PC-9 (cell line): ENCODE measurements around the gene EHD2. TPM values are rescaled to one million over a fixed set of nuclear protein-coding genes. Genes with fewer than 3 reads are reported as not detected.
A peak's percentile ranks its signal among the peaks of the same experiment; 100 is the strongest.
"Not testable (repeated sequence)": the region's sequence is repeated elsewhere in the genome, so short reads cannot be mapped to it uniquely, and the experiment has no call there.

Experiments used
- BruUV-seq: library from RNA; stranded (reverse); fragments of 400-500 nt; replicated peaks from 2 replicates; lab custom pipeline; 2021; lab: Mats Ljungman, UMichigan
- CTCF ChIA-PET: fragments of 300-600 bp; sonication (Branson Sonifier 250); formaldehyde crosslinking; loops from one replicate; lab custom pipeline; 2022; ENCODE audit warnings: antibody characterized with exemption; lab: Charles Lee
- POLR2A ChIA-PET: fragments of 300-600 bp; sonication (Branson Sonifier 250); formaldehyde crosslinking; loops from one replicate; lab custom pipeline; 2022; ENCODE audit warnings: antibody characterized with exemption; ENCODE audit not compliant: unreplicated experiment; lab: Charles Lee
- DNase-seq, 2 experiments: peaks; one replicate each; pipeline versions ENCODE4 v3.0.0 to v3.0.0-alpha.2; 2015 to 2022; ENCODE audit warnings: mixed read lengths in 1 of 2
- H2AFZ ChIP-seq: fragments of 200-600 bp; sonication (generic); 2 replicates; pipeline ENCODE4 v1.8.1; 2017; ENCODE audit warnings: antibody characterized with exemption
- H3F3A ChIP-seq: fragments of 200-600 bp; sonication (generic); 2 replicates; pipeline ENCODE4 v1.8.1; 2017; ENCODE audit warnings: antibody characterized with exemption, mild to moderate bottlenecking, low read depth; ENCODE audit not compliant: insufficient read depth
- H3K27ac ChIP-seq: fragments of 200-600 bp; sonication (generic); 2 replicates; pipeline ENCODE4 v1.6.1; 2016; ENCODE audit warnings: mixed run types
- H3K27me3 ChIP-seq: fragments of 200-600 bp; sonication (generic); 2 replicates; pipeline ENCODE4 v1.6.1; 2016; ENCODE audit warnings: low read depth, mixed run types; ENCODE audit not compliant: insufficient read depth
- H3K36me3 ChIP-seq: fragments of 200-600 bp; sonication (generic); 2 replicates; pipeline ENCODE4 v1.6.1; 2016; ENCODE audit warnings: low read depth, mixed run types
- H3K4me1 ChIP-seq: fragments of 200-600 bp; sonication (generic); replicated peaks from 2 replicates; pipeline ENCODE4 v1.6.1; 2016; ENCODE audit warnings: mixed run types; ENCODE audit not compliant: insufficient read depth
- H3K4me2 ChIP-seq: fragments of 200-600 bp; sonication (generic); 2 replicates; pipeline ENCODE4 v1.6.1; 2017; ENCODE audit warnings: mixed run types
- H3K4me3 ChIP-seq: fragments of 200-600 bp; sonication (generic); 2 replicates; pipeline ENCODE4 v1.6.1; 2016; ENCODE audit warnings: mixed run types
- H3K79me2 ChIP-seq: fragments of 200-600 bp; sonication (generic); 2 replicates; pipeline ENCODE4 v1.6.1; 2017; ENCODE audit warnings: low read depth, mixed run types
- H3K9me2 ChIP-seq: fragments of 200-600 bp; sonication (generic); 2 replicates; pipeline ENCODE4 v1.8.1; 2017; ENCODE audit warnings: mild to moderate bottlenecking; ENCODE audit not compliant: insufficient read depth
- H3K9me3 ChIP-seq: fragments of 200-600 bp; sonication (generic); 2 replicates; pipeline ENCODE4 v1.8.1; 2016; ENCODE audit warnings: low read depth; ENCODE audit not compliant: insufficient read depth
- H4K20me1 ChIP-seq: fragments of 200-600 bp; sonication (generic); 2 replicates; pipeline ENCODE4 v1.8.1; 2017; ENCODE audit not compliant: insufficient read depth
- CTCF ChIP-seq: fragments of 200-600 bp; sonication (generic); conservative IDR thresholded peaks from 2 replicates; pipeline ENCODE4 v1.6.1; 2017; ENCODE audit warnings: mixed run types, antibody characterized with exemption, mild to moderate bottlenecking, moderate library complexity
- EZH2 ChIP-seq: fragments of 200-600 bp; sonication (generic); IDR thresholded peaks from 2 replicates; pipeline ENCODE4 v1.8.0; 2017; ENCODE audit warnings: antibody characterized with exemption, low read depth
- intact Hi-C: fragments of 100-400 bp; cut with micrococcal nuclease; formaldehyde crosslinking; loops from one replicate; pipeline ENCODE4 v1.10.0; 2022; ENCODE audit not compliant: unreplicated experiment
- total RNA-seq: library from RNA; stranded (reverse); gene quantifications from 2 replicates; pipeline ENCODE4 v1.2.3, GENCODE V29; 2021

Gene EHD2
- total RNA-seq, 1 experiment from 2014 or later = 25.6 TPM

- Histone ChIP-seq H3K9me2 (no peaks in the 10 kb centered on the region), H4K20me1 (no peaks in the 10 kb centered on the region), H3K4me1 (0 out of 2 replicates have a peak, but pooled peaks cover 5% of the 10 kb centered on the region), H3K4me3 (no peak overlapping the region), H3K27me3 (no peaks in the 10 kb centered on the region), H3K9me3 (no peaks in the 10 kb centered on the region), H3K79me2 (no peaks in the 10 kb centered on the region), H3F3A (peaks cover 20% of the 10 kb centered on the region; the same call in 1 of the 2 replicates), H3K4me2 (0 out of 2 replicates have a peak overlapping the region, but pooled peaks have one; percentile 24), H2AFZ (no peak overlapping the region), H3K36me3 (no peaks in the 10 kb centered on the region), H3K27ac (no peak overlapping the region)
- ChIA-PET POLR2A (interaction anchor here (0.6 kb wide), 2 partner anchors 65 to 200 kb away, joined by 3 read pairs; no protein-coding TSS in a partner anchor), CTCF (no interaction called here)
- TF ChIP-seq CTCF (no peak), EZH2 (no peak)
- peak in 1 of 2 experiments; percentile 48 for DNase-seq
- no TSS peak for BruUV-seq
- intact Hi-C loops = no loop called here
Measured at GRCh38 chr19:47716270-47716937, 3.2 kb downstream of the EHD2 start.

DNA sequence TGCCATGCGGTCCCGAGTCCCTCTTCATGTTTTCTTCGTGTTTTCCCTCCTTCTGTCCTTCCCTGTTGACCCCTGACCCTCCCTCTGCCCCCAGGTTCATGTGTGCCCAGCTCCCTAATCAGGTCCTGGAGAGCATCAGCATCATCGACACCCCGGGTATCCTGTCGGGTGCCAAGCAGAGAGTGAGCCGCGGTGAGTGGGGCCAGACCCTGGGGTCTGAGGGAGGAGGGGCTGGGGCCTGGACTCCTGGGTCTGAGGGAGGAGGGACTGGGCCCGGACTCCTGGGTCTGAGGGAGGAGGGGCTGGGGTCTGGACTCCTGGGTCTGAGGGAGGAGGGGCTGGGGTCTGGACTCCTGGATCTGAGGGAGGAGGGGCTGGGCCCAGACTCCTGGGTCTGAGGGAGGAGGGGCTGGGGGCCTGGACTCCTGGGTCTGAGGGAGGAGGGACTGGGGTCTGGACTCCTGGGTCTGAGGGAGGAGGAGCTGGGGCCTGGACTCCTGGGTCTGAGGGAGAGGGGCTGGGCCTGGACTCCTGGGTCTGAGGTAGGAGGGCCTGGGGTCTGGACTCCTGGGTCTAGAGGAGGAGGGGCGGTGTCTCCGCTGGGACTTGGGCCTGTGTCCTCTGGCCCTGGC lies 5.3 kb downstream of the EHD2 start:
- peaks cover 29% of the 10 kb centered on the region for H3F3A ChIP-seq

GRCh38 chr19:47719047-47719859 lies 6.0 kb downstream of the EHD2 start:
- Histone ChIP-seq H3K4me1 (peaks cover 19% of the 10 kb centered on the region), H3K9me2 (no peaks in the 10 kb centered on the region), H3K9me3 (no peaks in the 10 kb centered on the region), H2AFZ (no peak overlapping the region), H3K27ac (no peak overlapping the region), H3K36me3 (no peaks in the 10 kb centered on the region), H3K4me3 (no peak overlapping the region), H3K27me3 (no peaks in the 10 kb centered on the region), H3K4me2 (no peak overlapping the region), H4K20me1 (no peaks in the 10 kb centered on the region), H3K79me2 (no peaks in the 10 kb centered on the region), H3F3A (peaks cover 30% of the 10 kb centered on the region)
- ChIA-PET CTCF (interaction anchor here (0.8 kb wide), 1 partner anchor 360 kb away, joined by 13 read pairs; no protein-coding TSS in a partner anchor), POLR2A (interaction anchor here (0.6 to 0.8 kb wide), 3 partner anchors 19 to 562 kb away, joined by 4 to 6 read pairs (median 5); no protein-coding TSS in a partner anchor)
- DNase-seq = no peak
- TF ChIP-seq CTCF = no peak
- TF ChIP-seq EZH2 = no peak
- intact Hi-C loops = no loop called here
- no TSS peak for BruUV-seq

More for the DNA sequence above, 5.3 kb downstream of the EHD2 start:
- intact Hi-C loops, H3K4me3 ChIP-seq, DNase-seq, H3K27ac ChIP-seq, H4K20me1 ChIP-seq, H3K36me3 ChIP-seq, H3K79me2 ChIP-seq, H3K9me2 ChIP-seq, BruUV-seq, H2AFZ ChIP-seq, H3K4me2 ChIP-seq, H3K9me3 ChIP-seq, H3K27me3 ChIP-seq: not testable (repeated sequence)
- H3K4me1 ChIP-seq = peaks cover 14% of the 10 kb centered on the region
- ChIA-PET POLR2A (interaction anchor here (0.6 to 0.7 kb wide), 3 partner anchors 119 to 1044 kb away, joined by 3 to 6 read pairs (median 4); no protein-coding TSS in a partner anchor), CTCF (interaction anchor here (0.7 to 0.8 kb wide), 2 partner anchors 41 to 359 kb away, joined by 4 to 13 read pairs; no protein-coding TSS in a partner anchor)
